ENCODE data around the gene CXXC5.

Gene CXXC5

GRCh38 chr5:139657363-139658321 is 9.5 kb downstream of the CXXC5 start:
- no peak overlapping the region for H3K4me3 ChIP-seq (ENCODE audit: control insufficient read depth, low read depth, low read length)
- TF ChIP-seq, protein P1, sequence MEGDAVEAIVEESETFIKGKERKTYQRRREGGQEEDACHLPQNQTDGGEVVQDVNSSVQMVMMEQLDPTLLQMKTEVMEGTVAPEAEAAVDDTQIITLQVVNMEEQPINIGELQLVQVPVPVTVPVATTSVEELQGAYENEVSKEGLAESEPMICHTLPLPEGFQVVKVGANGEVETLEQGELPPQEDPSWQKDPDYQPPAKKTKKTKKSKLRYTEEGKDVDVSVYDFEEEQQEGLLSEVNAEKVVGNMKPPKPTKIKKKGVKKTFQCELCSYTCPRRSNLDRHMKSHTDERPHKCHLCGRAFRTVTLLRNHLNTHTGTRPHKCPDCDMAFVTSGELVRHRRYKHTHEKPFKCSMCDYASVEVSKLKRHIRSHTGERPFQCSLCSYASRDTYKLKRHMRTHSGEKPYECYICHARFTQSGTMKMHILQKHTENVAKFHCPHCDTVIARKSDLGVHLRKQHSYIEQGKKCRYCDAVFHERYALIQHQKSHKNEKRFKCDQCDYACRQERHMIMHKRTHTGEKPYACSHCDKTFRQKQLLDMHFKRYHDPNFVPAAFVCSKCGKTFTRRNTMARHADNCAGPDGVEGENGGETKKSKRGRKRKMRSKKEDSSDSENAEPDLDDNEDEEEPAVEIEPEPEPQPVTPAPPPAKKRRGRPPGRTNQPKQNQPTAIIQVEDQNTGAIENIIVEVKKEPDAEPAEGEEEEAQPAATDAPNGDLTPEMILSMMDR (conservative IDR thresholded peaks at IDR 0.05; ENCODE audit: control insufficient read depth, insufficient read depth, low read depth, low read length) = no peak

GRCh38 chr5:139658501-139658927 is 10.4 kb downstream of the CXXC5 start:
- TF ChIP-seq, protein P1 (conservative IDR thresholded peaks at IDR 0.05; ENCODE audit: control insufficient read depth, insufficient read depth, low read depth, low read length) = peak; percentile 14
- peak; percentile 75 for DNase-seq (ENCODE audit: low read depth)
- H3K4me3 ChIP-seq (ENCODE audit: control insufficient read depth, low read depth, low read length) = no peak overlapping the region

More at GRCh38 chr5:139657363-139658321, 9.5 kb downstream of the CXXC5 start:
- DNase-seq (ENCODE audit: low read depth) = peak; percentile 64

DNA sequence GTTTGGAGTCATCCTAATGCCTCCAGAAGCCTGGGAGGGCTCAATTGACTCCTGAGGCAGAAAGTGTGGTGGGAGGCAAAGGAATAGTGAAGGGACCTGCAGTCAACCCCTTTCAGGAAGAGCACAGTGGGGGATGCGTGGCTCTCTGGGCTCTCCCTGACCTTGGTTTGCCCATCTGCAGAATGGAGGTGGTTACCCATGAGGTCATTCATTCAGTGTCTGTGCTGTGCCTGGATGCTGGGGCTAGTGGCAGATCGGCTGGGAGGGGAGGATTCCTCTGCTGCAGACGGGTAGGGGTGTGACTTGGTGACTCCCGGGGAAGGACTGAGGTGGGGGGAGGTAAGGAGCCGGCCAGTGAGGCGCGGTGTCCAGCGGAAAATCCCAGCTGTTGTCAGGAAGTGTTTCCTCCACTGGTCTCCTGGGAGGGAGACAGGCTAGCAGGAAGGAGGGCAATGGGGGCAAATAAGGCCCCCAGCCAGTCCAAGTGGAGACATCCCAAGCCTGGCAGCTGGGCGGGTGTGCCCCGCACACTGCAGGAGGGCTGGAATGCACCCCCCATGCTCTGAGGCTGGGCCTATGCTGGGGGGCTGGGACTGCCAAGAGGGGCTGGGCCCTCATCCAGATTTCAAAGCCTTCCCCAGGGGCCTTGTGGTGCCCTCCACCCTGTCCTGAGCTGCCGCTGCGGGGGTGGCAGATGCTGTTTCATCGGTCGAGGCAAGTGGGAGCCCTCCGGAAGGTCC is 10.9 kb downstream of the CXXC5 start:
- TF ChIP-seq, protein P1 (conservative IDR thresholded peaks at IDR 0.05; ENCODE audit: control insufficient read depth, insufficient read depth, low read depth, low read length) = no peak
- DNase-seq (ENCODE audit: low read depth) = peak; percentile 87
- peak overlapping the region; percentile 22 for H3K4me3 ChIP-seq (ENCODE audit: control insufficient read depth, low read depth, low read length)

GRCh38 chr5:139659695-139660101 is 11.5 kb downstream of the CXXC5 start:
- TF ChIP-seq, protein P1 (conservative IDR thresholded peaks at IDR 0.05; ENCODE audit: control insufficient read depth, insufficient read depth, low read depth, low read length) = no peak
- H3K4me3 ChIP-seq (ENCODE audit: control insufficient read depth, low read depth, low read length) = peak overlapping the region; percentile 22
- DNase-seq (ENCODE audit: low read depth) = no peak

DNA sequence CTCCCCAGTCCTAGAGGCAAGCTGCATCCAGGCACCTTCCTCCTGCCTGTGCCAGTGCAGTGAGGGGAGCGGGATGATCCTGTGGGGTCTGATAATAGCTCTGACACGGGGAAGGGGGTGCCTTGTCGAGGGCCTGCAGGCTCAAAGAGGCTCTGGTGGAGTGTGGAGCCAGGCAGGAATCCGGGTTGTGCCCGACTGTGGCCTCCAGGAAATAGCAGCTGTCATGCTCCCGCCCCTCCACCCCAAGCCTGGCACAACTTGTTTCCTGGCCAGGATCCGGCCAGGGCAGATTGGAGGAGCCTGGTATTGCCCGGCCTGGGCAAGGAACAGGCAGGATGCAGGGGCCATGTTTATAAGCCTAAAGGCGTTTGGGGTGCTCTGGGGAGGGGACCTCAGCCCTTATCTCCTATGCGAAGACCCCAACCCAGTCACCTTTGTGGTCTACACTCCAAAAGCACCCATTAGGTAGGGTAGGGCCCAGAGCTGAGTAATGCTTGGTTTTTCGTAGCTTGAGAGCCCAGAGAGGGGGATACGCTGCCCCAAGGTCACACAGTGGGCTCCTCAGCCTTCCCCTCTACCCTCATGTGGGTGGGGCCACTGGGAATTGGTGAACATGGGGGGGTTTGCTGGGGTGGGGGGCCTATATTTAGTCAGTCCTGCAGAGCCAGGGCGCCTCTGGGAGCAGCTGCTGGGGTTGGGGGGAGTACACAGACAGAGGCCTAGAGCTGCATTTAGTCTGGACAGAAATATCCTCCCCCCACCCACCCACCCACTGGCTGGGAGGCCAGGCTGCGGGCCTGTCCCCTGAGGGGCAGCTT is 12.2 kb downstream of the CXXC5 start:
- peak; percentile 32 for DNase-seq (ENCODE audit: low read depth)
- TF ChIP-seq, protein P1 (conservative IDR thresholded peaks at IDR 0.05; ENCODE audit: control insufficient read depth, insufficient read depth, low read depth, low read length) = no peak
- peak overlapping the region; percentile 22 for H3K4me3 ChIP-seq (ENCODE audit: control insufficient read depth, low read depth, low read length)
